ENCODE measurements around the gene DYNC1I1.

GRCh38 chr7:95737828-95738505 lies 34.4 kb upstream of the DYNC1I1 start:
- TF ChIP-seq CTCF (IDR thresholded peaks at IDR 0.05 in 8 of 11, conservative IDR thresholded peaks at IDR 0.05 in 3 of 11) (no peak), POLR2A (IDR thresholded peaks at IDR 0.05) (no peak), POLR2AphosphoS5 (IDR thresholded peaks at IDR 0.05) (no peak)
